Progenitor cell of endocrine pancreas (in vitro differentiated cells): ENCODE data around the gene SPOCK1. TPM values are rescaled to one million over a fixed set of nuclear protein-coding genes. Genes with fewer than 3 reads are reported as not detected.

ENCODE experiments used
- DNase-seq: peaks from one replicate; pipeline ENCODE4 v3.0.0; 2021; ENCODE audit warnings: low spot score; ENCODE audit not compliant: unreplicated experiment
- H3K27ac Mint-ChIP-seq: 2 replicates; pipeline ENCODE4 v1.8.0; 2021; ENCODE audit warnings: mild to moderate bottlenecking, moderate library complexity, mixed read lengths
- H3K27me3 Mint-ChIP-seq: 2 replicates; pipeline ENCODE4 v1.8.0; 2021; ENCODE audit warnings: mixed read lengths
- H3K36me3 Mint-ChIP-seq: 2 replicates; pipeline ENCODE4 v1.8.0; 2022; ENCODE audit warnings: mixed read lengths; ENCODE audit not compliant: insufficient read depth
- H3K4me1 Mint-ChIP-seq: 2 replicates; pipeline ENCODE4 v1.8.0; 2021; ENCODE audit warnings: low read depth, mixed read lengths
- H3K4me3 Mint-ChIP-seq: 2 replicates; pipeline ENCODE4 v1.8.0; 2021; ENCODE audit warnings: low read depth, mild to moderate bottlenecking, moderate library complexity, mixed read lengths
- H3K9me3 Mint-ChIP-seq: 2 replicates; pipeline ENCODE4 v1.8.0; 2021; ENCODE audit warnings: low read depth, mixed read lengths
- CTCF ChIP-seq: fragments of 200-600 bp; sonication (generic); IDR thresholded peaks from one replicate; pipeline ENCODE4 v1.5.0; 2021; ENCODE audit warnings: antibody characterized with exemption, mild to moderate bottlenecking; ENCODE audit not compliant: unreplicated experiment
- total RNA-seq: library from RNA; stranded (reverse); gene quantifications from 2 replicates; pipeline ENCODE4 v1.2.1, GENCODE V29; 2021

Gene SPOCK1
- total RNA-seq, 1 donor from 2014 or later: 41.4 TPM

DNA sequence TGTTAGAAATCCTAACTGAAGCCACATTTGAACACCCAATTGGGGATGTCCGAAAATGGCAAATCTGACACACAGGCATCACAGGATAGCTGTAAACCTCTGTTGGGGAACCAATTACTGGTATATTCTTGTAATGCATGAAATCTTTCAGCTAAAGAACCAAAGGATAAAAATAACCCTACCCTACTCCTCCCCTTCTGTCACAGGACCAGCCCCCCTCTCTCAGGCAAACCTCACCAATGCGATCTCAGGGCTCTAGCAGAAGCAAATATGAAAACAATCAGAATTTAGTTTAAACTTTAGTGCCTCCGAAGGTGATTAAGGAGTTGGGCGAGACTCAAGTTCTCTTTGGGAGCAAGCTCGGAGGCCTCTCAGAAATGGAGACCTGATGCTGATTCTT, 499.3 kb downstream of the SPOCK1 start:
- Mint-ChIP-seq H3K4me1 (peaks cover 12% of the 10 kb centered on the region), H3K36me3 (no peaks in the 10 kb centered on the region), H3K9me3 (no peaks in the 10 kb centered on the region), H3K27ac (no peak overlapping the region), H3K27me3 (peaks cover 32% of the 10 kb centered on the region), H3K4me3 (no peak overlapping the region)
- TF ChIP-seq CTCF: no peak
- no peak for DNase-seq

DNA sequence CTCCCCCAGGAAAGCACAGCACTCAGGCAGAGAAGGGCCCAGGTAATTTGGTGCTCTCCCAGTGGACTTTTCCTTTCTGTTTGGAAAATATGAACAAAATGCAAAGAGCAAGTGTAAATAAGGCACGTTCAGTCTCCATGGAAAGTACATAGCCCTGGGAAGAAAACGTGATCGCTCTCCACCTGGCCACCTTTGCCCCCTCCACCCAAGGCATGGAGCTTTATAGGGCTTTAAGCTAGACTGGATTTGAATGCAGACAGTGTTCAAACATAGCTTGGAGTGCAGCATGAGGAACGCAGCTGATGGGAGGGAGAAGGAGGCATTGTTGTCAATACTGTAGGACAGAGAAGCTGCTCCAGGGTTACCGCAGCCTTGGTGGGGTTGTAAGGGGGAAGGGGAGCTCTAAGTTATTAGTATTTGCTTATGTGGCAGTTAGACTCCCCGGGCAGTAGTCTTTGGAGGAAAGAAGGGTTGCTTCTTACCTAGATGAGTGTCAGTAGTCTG, 500.2 kb downstream of the SPOCK1 start:
- Mint-ChIP-seq H3K27ac (peak overlapping the region; percentile 23), H3K36me3 (no peaks in the 10 kb centered on the region), H3K4me3 (no peak overlapping the region), H3K27me3 (peaks cover 32% of the 10 kb centered on the region), H3K9me3 (no peaks in the 10 kb centered on the region), H3K4me1 (peaks cover 12% of the 10 kb centered on the region)
- no peak for TF ChIP-seq CTCF
- DNase-seq: no peak

DNA sequence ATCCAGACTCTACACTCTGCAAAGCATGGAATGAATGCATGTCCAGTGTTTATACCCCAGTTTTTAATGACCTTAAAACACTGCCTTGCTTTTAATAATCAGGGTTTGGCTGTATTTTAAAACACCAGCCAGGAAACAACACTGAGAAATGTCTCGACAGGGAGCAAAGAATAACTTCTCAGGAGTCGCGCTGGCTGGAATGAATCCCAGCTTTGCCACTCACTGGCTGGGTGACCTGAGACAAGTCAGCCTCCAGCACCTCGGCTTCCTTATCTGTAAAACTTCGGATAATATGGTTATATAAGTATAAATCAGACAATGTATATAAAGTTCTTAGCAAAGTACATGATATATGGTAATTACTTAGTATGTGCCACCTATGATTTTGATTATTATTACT, 505.0 kb downstream of the SPOCK1 start:
- peaks cover 46% of the 10 kb centered on the region for H3K27me3 Mint-ChIP-seq

DNA sequence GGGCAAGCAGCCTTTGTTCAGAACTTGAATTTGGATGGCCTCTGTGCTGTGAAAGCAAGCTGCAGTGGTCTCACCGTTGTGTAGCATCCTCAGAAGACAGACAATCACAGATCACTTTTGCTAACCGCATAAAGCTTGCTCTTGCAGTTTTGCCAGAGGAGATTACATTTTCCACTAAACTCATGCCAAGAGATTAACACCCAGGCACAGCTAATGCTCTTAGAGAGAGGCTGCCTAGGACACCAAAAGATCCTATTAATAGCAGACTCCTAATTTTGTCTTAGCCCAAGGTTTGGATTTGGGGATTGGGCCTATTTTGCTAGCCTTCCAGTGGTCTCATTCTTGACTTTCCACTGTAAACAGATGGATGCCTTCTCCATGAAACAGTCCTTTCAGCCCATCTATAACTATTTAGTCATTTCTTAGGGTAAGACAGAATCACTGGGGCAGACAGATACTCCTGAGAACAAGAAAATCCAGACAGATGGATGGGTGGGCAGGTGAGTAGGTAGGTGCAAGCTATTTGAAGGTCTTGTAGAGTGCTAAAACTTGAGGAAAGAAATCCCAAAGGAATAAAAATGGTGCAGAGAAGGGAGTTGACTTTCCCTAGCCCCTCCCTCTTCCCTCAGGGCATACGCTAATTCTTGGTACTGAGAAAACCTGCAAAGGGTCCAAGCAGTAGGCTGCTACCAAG, 506.2 kb downstream of the SPOCK1 start:
- Mint-ChIP-seq H3K4me1 (no peaks in the 10 kb centered on the region), H3K9me3 (no peaks in the 10 kb centered on the region), H3K4me3 (no peak overlapping the region), H3K27ac (no peak overlapping the region), H3K36me3 (no peaks in the 10 kb centered on the region), H3K27me3 (peaks cover 43% of the 10 kb centered on the region)
- no peak for DNase-seq
- no peak for TF ChIP-seq CTCF

More for the DNA sequence above, 505.0 kb downstream of the SPOCK1 start:
- H3K9me3 Mint-ChIP-seq: no peaks in the 10 kb centered on the region
- H3K4me1 Mint-ChIP-seq: peaks cover 8% of the 10 kb centered on the region
- no peak overlapping the region for H3K27ac Mint-ChIP-seq
- H3K4me3 Mint-ChIP-seq: no peak overlapping the region
- H3K36me3 Mint-ChIP-seq: no peaks in the 10 kb centered on the region
- no peak for DNase-seq
- no peak for TF ChIP-seq CTCF

GRCh38 chr5:136985785-136986475, 513.2 kb downstream of the SPOCK1 start:
- Mint-ChIP-seq H3K4me1 (peaks cover 19% of the 10 kb centered on the region), H3K9me3 (no peaks in the 10 kb centered on the region), H3K4me3 (no peak overlapping the region), H3K27ac (no peak overlapping the region), H3K36me3 (no peaks in the 10 kb centered on the region), H3K27me3 (peaks cover 1% of the 10 kb centered on the region)
- no peak for DNase-seq
- no peak for TF ChIP-seq CTCF
